Bronchial epithelial cell (primary cell): ENCODE data around the gene COL15A1. TPM values are rescaled to one million over a fixed set of nuclear protein-coding genes. Genes with fewer than 3 reads are reported as not detected.

Experiments
- DNase-seq: peaks from one replicate; pipeline ENCODE4 v3.0.0-alpha.2; 2010; ENCODE audit warnings: low read depth
- FAIRE-seq: peaks from 2 replicates; lab custom pipeline; 2011; peaks lifted over from hg19 to GRCh38; lab: Jason Lieb, UNC
- H3K27me3 ChIP-seq: 2 replicates; pipeline ENCODE4 v1.5.1; 2011; ENCODE audit warnings: low read length; ENCODE audit not compliant: control insufficient read depth, insufficient read depth
- H3K36me3 ChIP-seq: 2 replicates; pipeline ENCODE4 v1.5.1; 2011; ENCODE audit warnings: low read length; ENCODE audit not compliant: control insufficient read depth, insufficient read depth
- H3K4me3 ChIP-seq: 2 replicates; pipeline ENCODE4 v1.5.1; 2011; ENCODE audit warnings: mild to moderate bottlenecking, low read depth, low read length, control low read depth
- total RNA-seq: library from RNA; depleted of rRNA; stranded (reverse); fragments of >200 nt; gene quantifications from 2 replicates; pipeline ENCODE4 v1.2.1, GENCODE V29; 2014
- TF ChIP-seq, protein P1 (sequence below): IDR thresholded peaks from 2 replicates; pipeline ENCODE4 v1.5.1; 2011; ENCODE audit warnings: mild to moderate bottlenecking, moderate library complexity, low read length, control low read depth, inconsistent platforms; ENCODE audit not compliant: insufficient read depth, severe bottlenecking

Gene COL15A1
- total RNA-seq, 1 donor from 2014 or later = 1.6 TPM

- DNase-seq (peak; percentile 29), FAIRE-seq (no peak)
- Histone ChIP-seq H3K27me3 (no peaks in the 10 kb centered on the region), H3K4me3 (no peak overlapping the region), H3K36me3 (no peaks in the 10 kb centered on the region)
- TF ChIP-seq, protein P1, sequence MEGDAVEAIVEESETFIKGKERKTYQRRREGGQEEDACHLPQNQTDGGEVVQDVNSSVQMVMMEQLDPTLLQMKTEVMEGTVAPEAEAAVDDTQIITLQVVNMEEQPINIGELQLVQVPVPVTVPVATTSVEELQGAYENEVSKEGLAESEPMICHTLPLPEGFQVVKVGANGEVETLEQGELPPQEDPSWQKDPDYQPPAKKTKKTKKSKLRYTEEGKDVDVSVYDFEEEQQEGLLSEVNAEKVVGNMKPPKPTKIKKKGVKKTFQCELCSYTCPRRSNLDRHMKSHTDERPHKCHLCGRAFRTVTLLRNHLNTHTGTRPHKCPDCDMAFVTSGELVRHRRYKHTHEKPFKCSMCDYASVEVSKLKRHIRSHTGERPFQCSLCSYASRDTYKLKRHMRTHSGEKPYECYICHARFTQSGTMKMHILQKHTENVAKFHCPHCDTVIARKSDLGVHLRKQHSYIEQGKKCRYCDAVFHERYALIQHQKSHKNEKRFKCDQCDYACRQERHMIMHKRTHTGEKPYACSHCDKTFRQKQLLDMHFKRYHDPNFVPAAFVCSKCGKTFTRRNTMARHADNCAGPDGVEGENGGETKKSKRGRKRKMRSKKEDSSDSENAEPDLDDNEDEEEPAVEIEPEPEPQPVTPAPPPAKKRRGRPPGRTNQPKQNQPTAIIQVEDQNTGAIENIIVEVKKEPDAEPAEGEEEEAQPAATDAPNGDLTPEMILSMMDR = no peak
Observed at GRCh38 chr9:99039505-99040182, 95.9 kb downstream of the COL15A1 start.

DNA sequence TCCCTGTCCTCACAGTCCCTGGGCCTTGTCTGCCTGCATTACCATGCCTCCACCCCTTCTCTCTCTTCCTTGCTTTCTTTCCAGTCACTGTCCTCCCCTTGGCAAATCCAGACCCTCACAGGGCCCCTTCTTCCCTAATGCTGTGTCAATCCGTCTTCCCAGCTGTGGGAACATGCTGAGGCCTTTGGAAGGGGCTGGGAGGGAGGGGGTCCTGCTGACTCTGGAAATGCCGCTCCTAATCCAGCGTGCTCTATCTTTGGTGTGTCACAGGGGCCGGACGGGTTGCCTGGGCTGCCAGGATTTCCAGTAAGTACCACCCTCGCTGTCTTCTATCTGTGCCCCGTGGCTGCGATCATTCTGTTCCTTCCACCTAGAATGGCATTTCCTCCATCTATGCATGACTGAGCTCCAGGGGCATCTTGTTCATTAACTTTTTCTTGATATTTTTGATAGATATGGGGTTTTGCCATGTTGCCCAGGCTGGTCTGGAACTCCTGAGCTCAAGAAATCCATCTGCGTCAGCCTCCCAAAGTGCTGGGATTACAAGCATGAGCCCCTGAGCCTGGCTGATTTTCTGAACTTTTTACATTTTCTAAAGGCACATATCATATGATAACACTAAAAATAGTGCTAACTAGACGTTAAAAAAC lies 96.7 kb downstream of the COL15A1 start:
- TF ChIP-seq, protein P1 = no peak
- Histone ChIP-seq H3K36me3 (no peaks in the 10 kb centered on the region), H3K4me3 (no peak overlapping the region), H3K27me3 (no peaks in the 10 kb centered on the region)
- FAIRE-seq (no peak), DNase-seq (no peak)

GRCh38 chr9:99040911-99041582 lies 97.3 kb downstream of the COL15A1 start:
- TF ChIP-seq, protein P1 = no peak
- Histone ChIP-seq H3K4me3 (no peak overlapping the region), H3K36me3 (no peaks in the 10 kb centered on the region), H3K27me3 (no peaks in the 10 kb centered on the region)
- no peak for DNase-seq
- FAIRE-seq = no peak

DNA sequence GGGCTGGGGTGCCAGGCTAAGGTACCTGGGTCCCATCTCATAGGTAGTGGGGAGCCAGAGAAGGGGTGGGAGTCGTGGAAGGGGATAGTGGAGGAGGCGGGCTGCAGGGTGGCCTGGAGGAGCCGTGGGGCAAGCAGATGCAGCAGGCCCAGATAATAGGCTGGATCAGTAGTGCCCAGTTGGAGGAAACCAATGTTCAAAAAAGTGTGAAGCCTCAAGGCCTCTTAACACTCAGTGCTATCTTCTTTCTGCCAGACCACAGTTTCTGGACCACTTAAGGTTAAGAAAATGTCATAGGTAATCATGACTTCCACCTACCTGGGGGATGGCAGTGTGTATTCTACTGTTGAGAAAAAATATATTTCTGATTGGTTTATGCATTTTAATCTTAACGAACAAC lies 97.9 kb downstream of the COL15A1 start:
- DNase-seq (no peak), FAIRE-seq (no peak)
- H3K36me3 ChIP-seq = no peaks in the 10 kb centered on the region
- TF ChIP-seq, protein P1 = no peak
- H3K4me3 ChIP-seq = no peak overlapping the region
- no peaks in the 10 kb centered on the region for H3K27me3 ChIP-seq

GRCh38 chr9:99042620-99043019 lies 98.9 kb downstream of the COL15A1 start:
- H3K36me3 ChIP-seq = no peaks in the 10 kb centered on the region
- TF ChIP-seq, protein P1 = no peak
- no peak overlapping the region for H3K4me3 ChIP-seq
- FAIRE-seq (no peak), DNase-seq (no peak)
- H3K27me3 ChIP-seq = no peaks in the 10 kb centered on the region
